ENCODE measurements around the gene PAK6.
A peak's percentile ranks its signal among the peaks of the same experiment; 100 is the strongest.

The PAK6 gene

GRCh38 chr15:40276927-40277326 is 38.1 kb downstream of the PAK6 start:
- TF ChIP-seq, protein P1, sequence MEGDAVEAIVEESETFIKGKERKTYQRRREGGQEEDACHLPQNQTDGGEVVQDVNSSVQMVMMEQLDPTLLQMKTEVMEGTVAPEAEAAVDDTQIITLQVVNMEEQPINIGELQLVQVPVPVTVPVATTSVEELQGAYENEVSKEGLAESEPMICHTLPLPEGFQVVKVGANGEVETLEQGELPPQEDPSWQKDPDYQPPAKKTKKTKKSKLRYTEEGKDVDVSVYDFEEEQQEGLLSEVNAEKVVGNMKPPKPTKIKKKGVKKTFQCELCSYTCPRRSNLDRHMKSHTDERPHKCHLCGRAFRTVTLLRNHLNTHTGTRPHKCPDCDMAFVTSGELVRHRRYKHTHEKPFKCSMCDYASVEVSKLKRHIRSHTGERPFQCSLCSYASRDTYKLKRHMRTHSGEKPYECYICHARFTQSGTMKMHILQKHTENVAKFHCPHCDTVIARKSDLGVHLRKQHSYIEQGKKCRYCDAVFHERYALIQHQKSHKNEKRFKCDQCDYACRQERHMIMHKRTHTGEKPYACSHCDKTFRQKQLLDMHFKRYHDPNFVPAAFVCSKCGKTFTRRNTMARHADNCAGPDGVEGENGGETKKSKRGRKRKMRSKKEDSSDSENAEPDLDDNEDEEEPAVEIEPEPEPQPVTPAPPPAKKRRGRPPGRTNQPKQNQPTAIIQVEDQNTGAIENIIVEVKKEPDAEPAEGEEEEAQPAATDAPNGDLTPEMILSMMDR (conservative IDR thresholded peaks at IDR 0.05; ENCODE audit: low read length): no peak
- H3K4me3 ChIP-seq (ENCODE audit: low read length): no peak overlapping the region
- DNase-seq (ENCODE audit: low read depth): no peak

DNA sequence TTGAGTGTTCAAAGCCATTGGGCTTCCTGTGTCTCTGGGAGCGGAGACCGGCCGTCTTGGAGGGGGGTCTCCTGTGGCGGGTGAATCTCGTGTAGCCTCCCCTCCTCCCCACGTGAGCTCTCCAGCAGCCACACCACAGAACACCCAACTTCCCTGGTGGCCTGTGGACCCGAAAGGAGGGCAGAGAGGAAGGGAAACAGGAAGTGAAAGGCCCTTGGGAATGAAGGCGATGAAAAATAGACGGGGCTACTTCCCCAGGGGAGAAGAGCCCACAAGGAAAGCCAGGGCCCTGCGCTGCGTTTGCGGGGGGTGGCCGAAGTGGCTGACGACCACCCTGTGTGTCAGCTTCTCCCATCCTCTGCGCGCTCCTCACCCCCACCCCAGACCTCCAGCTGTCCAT is 38.6 kb downstream of the PAK6 start:
- no peak overlapping the region for H3K4me3 ChIP-seq (ENCODE audit: low read length)
- TF ChIP-seq, protein P1 (conservative IDR thresholded peaks at IDR 0.05; ENCODE audit: low read length): no peak
- no peak for DNase-seq (ENCODE audit: low read depth)

- TF ChIP-seq, protein P1 (conservative IDR thresholded peaks at IDR 0.05; ENCODE audit: low read length): no peak
- no peak overlapping the region for H3K4me3 ChIP-seq (ENCODE audit: low read length)
- no peak for DNase-seq (ENCODE audit: low read depth)
These were observed 39.2 kb downstream of the PAK6 start for GRCh38 chr15:40278026-40278425.

GRCh38 chr15:40279437-40280141 is 40.7 kb downstream of the PAK6 start:
- no peak overlapping the region for H3K4me3 ChIP-seq (ENCODE audit: low read length)
- DNase-seq (ENCODE audit: low read depth): peak; percentile 34
- TF ChIP-seq, protein P1 (conservative IDR thresholded peaks at IDR 0.05; ENCODE audit: low read length): peak; percentile 92

DNA sequence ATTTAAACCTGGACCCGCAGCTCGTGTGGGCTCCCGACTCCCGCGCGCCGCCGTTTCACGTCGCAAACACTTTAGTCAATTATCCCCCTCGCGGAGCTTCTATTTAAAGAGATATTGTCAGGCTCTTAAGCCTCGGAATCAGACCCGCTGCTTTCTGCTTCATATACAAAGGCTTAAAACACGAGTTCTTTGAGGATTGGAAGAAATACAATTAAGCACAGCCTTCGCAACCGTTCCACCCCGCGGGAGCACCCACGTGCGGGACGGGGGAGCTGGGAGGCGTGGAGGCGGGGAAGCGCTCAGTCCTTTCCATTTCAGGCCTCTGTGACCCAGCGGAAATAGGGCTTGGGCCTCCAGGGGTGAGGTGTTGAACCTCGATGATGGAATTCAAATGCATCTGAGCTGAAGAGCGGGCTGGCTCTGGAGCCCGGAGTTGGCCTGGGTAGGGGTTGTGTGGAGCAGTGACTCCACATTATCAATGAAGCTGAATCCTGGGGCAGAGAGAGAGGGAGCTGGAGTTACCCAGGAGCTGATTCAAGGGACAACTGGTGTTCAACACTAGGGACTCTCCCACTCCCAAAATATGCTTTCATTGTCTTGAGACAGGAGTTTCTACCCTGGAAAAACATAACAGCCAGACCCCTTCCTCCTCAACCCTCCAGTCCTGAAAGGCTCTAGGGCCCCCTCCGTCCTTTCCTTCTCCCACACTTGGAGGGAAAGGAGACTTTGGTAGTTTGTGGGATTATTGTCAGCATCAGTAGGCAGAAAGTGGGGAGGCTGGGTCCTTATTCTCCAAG is 41.6 kb downstream of the PAK6 start:
- no peak overlapping the region for H3K4me3 ChIP-seq (ENCODE audit: low read length)
- DNase-seq (ENCODE audit: low read depth): no peak
- TF ChIP-seq, protein P1 (conservative IDR thresholded peaks at IDR 0.05; ENCODE audit: low read length): no peak

- TF ChIP-seq, protein P1 (conservative IDR thresholded peaks at IDR 0.05; ENCODE audit: low read length): no peak
- DNase-seq (ENCODE audit: low read depth): no peak
- no peak overlapping the region for H3K4me3 ChIP-seq (ENCODE audit: low read length)
These were observed 42.4 kb downstream of the PAK6 start for GRCh38 chr15:40281057-40281800.
